Stimulated activated CD4-positive, alpha-beta T cell treated with anti-CD3 and anti-CD28 coated beads, Interleukin-12 subunit alpha, Interleukin-12 subunit beta, amount 100 ng/mL, for 48 hours (primary cell): ENCODE results near the gene PLK5.
"Not testable (repeated sequence)": the region's sequence is repeated elsewhere in the genome, so short reads cannot be mapped to it uniquely, and the experiment has no call there.

Experiments
- DNase-seq, 3 donors: peaks; one replicate each; pipeline ENCODE4 v3.0.0-alpha.2; 2020; ENCODE audit warnings: low read depth in 2 of 3, low spot score in 1 of 3

Gene PLK5

DNA sequence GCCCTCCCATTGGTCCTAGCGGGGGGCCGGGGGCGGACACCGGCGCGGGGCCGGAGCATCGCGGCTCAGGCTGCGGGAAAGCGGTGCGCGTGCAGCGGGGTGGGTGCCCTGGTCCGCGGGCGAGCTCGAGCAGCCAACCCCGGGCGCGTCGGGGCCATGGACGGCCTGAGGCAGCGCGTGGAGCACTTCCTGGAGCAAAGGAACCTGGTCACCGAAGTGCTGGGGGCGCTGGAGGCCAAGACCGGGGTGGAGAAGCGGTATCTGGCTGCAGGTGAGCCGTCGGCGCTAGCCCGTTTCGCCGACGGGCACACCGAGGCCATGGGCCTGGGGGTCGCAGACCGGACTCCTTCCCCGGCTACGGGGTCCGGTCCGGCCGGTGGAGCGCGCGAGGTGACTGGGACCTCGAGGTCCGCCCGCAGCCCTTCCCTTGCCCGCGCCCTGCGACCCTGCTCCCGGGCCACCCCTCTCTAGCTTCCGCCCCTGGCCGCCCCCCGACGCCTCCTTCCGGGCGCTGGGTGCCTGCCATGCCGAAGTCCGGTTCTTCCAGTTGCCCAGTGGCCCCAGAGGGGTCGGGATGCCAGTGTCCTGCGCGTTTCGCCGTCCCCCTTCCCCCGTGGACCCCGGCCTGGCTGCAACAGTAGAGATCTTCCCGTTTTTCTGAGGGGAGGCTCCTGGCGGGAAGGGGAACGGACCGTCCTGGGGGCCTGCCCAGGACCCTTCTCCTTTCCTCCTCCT is 32.6 kb upstream of the PLK5 start, which contains the start of gene REEP6:
Gene REEP6 (plus strand): TSS at position 68 of the 735 bp plus-strand sequence. CDS start 89 bp downstream, at position 157.
- DNase-seq = no peak

DNA sequence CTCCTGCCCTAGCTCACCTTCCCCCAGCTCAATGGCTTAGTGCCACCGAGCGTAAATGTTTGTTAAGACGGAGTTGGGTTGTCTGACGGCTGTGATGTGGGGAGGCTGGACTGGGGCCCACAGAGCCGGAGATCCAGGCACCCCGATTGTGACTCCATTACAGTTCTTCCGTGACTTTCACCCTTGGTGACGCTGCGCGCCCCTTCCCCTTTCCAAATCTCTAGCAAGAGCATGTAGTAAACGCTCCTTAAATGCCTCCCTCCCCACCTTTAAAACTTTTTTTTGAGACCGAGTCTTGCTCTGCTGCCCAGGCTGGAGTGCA is 32.1 kb upstream of the PLK5 start:
- no peak for DNase-seq

DNA sequence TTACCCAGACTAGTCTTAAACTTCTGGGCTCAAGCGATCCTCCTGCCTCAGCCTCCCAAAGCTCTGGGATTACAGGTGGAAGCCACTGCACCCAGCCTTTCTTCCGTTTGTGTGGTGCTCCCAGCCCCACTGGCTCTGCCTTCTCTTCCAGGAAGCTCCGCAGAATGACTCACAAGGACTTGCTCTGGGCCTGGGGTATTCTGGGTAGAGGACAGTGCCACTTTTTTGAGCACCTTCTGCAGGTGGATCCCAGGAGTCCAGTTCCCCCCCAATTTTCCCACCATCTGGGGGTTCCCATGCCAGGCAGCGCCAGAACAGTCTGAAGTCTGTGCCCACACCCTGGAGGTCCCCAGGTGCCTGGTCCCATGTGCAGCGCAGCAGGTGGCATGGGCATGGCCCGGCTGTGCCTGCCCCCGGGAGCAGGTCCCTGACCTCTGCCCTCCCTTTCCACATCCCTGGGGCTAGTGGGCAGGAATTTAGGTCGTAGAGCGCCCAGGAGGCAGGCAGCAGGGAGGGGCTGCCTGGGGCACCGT is 31.3 kb upstream of the PLK5 start:
- no peak for DNase-seq

DNA sequence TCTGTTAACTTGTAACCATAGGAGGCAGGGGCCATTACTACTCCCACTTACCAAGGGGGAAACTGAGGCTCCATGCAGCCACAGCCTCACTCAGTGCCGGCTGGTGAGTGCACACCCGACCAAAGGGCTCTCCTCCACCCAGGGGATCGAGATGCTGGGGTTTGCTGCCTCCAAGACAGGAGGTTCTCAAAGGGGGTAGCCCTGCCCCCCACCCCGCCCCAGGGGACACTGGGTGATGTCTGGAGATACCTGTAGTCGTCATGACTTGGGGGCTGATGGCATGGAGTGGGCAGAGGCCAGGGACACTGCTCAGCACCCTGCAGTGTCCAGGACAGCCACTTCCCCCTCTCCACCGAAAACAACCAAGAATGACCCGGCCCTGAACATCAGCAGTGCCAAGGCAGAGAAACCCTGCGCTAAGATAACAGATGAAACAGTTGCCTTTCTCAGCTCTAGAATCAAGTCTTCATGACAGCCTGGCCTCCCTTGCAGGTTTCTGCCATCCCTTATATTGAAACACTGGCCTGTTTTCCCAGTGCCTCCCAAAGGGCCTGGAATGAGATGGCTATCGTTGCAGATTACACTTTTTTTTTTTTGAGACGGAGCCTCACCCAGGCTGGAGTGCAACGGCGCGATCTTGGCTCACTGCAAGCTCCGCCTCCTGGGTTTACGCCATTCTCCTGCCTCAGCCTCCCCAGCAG is 29.6 kb upstream of the PLK5 start:
- no peak for DNase-seq

DNA sequence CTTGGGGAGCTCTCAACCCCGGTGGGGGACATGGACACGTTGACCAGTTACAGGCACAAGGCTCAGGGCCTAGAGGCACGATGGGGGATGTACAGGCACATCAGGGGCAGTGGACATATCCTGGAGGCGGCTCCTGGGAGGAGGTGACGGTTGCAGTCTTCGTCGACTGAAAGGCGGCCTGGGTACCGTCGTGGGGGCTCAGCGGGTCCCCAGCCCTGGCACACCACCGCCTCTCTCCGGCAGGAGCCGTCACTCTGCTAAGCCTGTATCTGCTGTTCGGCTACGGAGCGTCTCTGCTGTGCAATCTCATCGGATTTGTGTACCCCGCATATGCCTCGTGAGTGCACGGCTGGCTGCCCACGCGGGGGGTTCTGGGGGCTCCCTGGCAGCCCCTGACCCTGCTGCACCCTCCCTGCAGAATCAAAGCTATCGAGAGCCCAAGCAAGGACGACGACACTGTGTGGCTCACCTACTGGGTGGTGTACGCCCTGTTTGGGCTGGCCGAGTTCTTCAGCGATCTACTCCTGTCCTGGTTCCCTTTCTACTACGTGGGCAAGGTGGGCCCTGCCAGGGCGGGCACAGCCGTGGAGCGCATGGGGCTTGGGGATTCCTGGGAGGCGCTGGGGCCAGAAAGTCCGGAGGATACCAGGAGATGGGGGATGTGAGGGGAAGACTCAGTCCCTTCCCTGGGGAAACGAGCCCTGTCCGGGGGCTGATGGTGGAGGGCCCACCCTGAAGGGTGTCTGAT is 28.7 kb upstream of the PLK5 start:
- DNase-seq = no peak

DNA sequence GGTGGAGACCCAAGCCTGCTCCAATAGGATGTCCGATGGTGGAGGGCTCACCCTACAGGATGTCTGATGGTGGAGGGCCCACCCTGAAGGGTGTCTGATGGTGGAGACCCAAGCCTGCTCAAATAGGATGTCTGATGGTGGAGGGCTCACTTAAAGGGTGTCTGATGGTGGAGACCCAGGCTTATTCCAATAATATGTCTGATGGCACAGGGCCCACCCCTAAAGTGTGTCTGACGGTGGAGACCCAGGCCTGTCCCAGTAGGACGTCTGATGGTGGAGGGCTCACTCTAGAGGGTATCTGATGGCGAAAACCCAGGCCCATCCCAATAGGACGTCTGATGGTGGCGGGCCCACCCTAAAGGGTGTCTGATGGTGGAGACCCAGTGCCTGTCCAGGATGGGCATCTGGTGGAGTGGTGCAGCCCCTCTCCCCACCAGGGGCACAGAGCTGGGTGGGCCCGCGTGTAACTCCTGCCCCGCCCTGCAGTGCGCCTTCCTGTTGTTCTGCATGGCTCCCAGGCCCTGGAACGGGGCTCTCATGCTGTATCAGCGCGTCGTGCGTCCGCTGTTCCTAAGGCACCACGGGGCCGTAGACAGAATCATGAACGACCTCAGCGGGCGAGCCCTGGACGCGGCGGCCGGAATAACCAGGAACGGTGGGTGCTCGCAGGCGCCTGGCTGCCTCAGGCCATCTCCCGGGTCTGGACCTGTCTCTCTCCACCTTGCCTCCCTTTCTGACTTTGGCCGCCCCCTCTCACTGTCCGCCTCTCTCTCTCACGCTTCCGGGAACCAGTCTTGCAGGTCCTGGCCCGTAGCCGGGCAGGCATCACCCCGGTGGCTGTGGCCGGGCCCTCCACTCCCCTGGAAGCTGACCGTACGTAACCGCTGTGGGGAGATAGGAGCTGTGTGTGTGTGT is 27.8 kb upstream of the PLK5 start:
- DNase-seq = no peak

DNA sequence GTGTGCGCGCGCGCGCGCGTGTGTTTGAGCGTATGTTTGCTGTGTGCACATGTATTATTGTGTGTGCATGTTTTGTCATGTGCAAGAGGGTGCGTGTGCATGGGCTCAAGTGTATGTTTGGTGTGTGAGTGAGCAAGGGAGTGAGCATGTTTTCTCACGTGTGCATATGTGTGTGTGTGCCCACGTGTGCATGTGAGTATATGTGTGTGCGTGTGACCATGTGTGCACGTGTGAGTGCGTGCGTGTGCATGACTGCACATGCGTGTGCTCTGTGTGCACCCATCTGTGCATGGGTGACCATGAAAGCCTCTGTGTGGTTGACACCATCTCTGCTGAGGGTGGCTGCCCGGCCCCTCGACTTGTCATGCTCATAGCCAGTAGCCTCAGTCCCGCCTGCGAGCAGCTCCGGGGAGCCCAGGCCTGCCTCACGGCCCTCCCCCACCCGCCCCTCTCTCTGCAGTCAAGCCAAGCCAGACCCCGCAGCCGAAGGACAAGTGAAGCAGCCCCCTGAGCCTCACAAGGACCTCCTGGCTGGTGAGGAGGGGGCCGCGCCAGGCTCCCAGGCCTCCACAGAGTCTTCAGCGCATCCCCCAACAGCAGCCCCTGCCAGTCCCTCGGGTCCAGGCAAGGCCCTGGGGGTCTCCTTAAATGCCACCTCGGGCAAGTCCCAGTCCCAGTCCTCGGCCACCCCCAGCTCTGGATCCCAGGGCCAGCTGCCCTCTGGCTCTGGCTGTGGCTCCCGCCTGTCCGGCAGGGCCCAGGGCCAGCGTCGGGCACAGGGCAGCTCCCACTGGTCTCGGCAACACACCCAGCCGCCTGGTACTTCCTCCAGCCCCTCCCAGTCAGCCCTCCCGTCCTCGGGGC is 26.9 kb upstream of the PLK5 start:
- DNase-seq = no peak

DNA sequence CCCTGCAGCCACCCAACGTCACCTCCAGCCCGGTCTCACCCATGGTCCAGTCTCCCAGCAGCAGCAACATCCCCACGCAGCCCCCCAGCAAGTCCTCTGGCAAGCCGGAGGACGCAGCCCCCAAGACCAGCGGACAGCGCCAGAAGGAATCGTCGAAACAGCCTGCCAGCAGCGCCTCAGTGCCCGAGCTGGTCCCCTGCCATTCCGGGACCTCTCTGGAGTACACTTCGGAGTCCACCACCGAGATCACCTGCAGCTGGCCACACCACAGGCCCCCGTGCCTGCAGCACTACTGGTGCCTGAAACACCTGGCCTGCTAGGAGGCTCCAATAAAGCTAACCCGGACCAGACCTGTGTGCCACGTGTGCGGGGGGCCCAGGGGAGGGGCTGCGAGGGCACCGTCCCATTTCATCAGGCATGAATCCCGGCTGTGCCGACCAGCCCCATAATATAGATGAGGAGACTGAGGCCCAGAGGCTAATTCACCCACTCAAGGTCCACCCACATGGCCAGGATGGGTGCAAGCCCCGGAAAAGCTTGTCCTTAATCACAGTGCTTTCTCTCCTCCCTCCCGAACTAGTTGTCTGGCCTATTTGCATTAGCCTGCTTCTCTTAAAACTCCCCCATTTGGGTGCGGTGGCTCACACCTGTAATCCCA is 26.2 kb upstream of the PLK5 start:
- DNase-seq = no peak

DNA sequence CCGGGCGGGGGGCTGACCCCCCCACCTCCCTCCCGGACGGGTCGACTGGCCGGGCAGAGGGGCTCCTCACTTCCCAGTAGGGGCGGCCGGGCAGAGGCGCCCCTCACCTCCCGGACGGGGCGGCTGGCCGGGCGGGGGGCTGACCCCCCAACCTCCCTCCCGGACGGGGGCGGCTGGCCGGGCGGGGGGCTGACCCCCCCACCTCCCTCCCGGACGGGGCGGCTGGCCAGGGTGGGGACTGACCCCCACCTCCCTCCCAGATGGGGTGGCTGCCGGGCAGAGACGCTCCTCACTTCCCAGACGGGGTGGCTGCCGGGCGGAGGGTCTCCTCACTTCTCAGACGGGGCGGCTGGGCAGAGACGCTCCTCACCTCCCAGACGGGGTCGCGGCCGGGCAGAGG is 24.6 kb upstream of the PLK5 start:
- DNase-seq = not testable (repeated sequence)

DNA sequence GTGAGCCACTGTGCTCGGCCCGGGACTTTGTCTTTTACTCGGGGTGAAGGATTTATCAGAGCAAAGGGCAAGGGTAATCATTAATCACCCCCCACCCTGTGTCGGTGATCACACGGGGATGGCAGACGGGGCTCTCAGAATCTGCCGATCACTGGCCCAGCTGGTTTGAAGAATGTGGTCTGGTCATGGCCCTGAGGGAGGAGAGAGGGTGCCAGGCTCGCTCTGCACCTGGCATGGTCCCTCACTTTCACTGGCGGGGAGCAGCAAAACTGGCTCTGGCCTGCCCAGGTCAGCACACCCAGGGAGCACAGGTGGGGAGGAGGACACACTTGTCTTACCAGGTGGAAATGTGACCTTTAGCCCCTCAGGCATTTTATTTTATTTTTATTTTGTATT is 22.7 kb upstream of the PLK5 start:
- DNase-seq = no peak

DNA sequence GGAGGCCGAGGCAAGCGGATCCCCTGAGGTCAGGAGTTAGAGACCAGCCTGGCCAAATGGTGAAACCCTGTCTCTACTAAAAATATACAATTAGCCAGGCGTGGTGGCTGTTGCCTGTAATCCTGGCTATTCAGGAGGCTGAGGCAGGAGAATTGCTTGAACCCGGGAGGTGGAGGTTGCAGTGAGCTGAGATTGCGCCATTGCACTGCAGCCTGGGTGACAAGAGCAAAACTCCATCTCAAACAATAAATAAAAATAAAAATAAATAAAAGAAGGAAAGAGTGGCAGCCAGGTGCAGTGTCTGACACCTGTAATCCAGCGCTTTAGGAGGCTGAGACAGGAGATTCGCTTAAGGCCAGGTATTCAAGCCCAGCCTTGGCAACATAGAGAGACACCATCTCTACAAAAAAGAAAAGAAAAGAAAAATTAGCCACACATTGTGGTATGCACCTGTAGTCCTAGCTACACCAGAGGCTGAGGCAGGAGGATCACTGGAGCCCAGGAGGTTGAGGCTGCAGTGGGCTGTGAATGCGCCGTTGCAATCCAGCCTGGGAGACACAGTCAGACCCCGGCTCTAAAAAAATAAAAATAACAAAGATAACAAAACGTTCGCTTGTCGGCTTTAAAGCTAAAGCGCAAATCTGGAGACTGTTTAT is 21.3 kb upstream of the PLK5 start:
- no peak for DNase-seq

DNA sequence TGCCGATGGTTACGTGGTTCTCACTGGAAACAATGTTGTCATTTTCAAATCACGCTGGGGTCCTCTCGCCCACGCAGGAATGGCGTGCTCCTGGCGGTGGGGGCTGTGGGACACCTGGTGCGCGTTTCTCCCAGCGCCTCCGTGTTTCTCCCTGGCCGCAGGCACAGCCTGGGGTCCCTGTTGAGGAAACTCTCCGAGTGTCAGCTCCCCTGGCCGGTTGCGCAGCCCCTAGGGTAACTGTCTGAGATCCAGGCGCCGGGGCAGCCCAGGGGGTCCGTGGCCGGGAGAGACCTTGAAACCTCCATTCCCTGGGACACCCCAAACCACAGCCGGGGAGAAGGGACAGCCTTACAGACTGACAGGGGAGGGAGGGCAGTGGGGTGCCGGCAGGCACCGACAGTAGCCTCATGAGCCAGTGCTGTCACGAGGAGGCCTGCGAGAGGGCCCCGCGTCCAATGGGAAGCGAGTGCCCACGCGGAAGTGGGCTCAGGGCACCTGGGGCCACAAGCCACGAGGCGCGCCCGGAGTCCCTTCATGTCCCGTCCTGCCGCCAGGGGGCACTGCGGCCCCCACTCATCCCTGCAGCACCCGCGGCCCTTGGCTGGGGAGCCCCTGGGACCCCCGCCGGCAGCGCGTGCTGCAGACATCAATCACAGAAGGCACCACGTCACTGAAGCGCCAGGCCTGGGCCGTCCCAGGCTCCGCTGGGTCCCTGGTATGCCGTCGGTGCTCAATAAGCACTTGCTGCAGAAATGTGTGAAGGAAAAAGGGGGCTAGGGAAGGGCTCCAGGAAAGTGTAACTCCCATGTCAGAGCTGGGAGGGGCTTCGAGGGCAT is 20.6 kb upstream of the PLK5 start:
- DNase-seq = peak; percentile 58 to 70 (median 65)

DNA sequence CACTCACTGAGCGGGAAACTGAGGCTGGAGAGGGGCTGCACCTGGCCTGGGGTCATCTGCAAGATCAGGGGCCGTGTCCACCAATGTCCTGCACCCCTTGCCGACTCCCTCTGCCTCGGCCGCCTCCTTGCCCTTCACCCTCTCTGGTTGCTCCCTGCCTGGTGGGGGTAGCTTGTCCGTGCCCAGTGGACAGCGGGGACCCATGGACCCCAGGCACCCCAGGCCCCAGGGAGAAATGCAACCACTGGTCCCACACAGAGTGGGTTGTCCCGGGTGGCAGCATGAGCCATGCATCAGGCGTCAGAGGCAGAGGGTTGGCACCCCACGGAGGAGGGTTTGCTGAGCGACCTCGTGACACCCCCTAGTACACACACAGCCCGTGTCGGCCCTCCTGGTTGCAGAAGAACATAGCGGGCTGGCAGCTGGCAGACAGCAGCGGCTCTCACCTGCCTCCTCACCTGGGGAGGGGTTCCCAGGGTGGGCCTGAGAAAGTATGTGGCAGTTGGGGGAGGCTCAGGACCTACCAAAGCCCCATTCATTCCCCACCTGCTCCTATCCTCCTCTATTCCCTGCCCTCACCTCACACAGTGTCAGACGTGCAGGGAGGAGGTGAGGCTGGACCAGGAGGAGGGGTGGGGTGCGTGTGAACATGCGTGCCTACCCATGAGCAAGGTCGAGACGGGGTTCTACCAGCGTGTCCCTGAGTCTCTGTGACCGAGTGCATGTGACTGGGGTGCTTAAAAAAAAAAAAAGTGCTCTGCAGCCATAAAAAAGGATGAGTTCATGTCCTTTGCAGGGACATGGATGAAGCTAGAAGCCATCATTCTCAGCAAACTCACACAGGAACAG is 19.7 kb upstream of the PLK5 start:
- no peak for DNase-seq

DNA sequence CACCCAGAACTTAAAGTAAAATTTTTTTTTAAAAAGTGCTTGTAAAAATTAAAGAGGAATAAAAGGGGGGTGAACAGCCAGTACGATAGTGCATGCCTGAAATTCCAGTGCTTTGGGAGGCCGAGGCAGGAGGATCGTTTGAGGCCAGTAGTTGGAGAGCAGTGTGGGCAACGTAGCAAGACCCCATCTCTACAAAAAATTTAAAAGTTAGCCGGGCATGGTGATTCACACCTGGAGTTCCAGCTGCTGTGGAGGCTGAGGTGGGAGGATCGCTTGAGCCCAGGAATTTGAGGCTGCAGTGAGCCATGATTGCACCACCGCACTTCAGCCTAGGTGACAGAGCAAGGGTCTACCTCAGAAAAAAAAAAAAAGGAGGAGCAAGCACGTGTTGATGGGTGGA is 18.9 kb upstream of the PLK5 start:
- DNase-seq = no peak

DNA sequence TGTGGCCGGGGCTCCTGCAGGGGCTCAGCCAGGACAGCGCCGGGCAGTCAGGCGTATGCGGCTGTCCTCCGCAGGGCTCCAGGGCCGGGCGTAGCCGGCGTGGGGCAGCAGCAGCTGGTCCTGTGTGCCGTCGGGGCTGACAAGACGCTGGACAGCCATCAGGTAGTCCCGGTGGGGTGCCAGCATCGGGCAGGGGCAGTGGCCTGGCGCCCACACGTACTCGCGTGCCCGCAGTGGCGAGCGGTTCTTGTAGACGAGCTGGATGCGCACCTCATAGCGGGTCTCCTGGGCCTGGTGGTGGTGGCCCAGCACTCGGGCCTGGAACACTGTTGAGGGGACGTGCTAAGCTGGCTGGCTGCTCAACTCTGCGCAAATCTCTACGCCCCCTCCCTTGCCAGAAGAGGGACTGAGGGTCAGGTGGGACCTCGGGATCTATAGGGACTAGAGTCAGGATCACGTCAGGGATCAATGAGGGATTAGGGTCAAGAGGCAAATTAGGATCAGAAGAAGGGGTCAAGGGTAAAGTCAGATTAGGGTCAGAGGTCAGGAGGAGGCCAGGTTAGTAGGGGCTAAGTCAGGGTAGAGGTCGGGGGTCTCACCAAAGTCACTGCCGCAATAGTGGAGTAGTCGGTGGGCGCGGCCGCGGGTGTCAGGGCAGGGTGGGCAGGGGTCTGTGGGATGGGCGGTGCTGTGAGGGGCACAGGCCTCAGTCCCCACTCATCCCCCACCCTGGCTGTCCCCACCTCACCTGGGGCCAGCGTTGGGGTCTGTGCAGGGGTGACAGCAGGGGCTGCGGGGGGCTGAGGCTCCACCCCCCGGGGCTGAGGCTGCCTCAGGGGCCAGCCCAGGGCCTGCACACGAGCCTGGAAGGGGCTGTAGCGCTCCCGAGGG is 17.6 kb upstream of the PLK5 start:
- no peak for DNase-seq

DNA sequence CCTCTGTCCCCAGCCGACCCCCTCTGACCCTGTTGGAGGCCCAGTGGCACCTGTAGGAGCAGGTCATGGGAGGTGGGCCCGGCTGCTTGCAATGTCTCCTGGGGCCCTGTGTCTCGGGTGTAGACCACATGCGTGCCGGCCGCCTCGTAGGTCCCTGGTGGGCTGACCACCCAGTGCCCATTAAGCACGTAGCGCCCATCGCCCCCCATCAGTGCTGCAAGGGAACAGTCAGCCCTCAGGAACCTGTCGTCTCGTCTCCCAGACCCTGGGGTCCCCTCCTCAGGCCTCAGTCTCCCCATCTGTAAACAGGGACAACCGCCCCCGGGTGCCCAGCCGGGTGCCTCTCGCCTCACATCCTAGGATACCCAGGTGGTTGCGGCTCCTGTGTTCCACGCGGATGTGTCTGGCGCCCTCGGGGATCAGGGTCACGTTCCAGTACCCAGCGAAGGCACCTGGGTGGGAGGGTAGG is 16.7 kb upstream of the PLK5 start:
- DNase-seq = no peak
